GM19328 (cell line): ENCODE results near the gene ABCC10.
"Not testable (repeated sequence)": the region's sequence is repeated elsewhere in the genome, so short reads cannot be mapped to it uniquely, and the experiment has no call there.

ENCODE experiments used
- ATAC-seq: cut with Tn5 transposase; IDR thresholded peaks from one replicate; pipeline ENCODE4 v1.9.1; 2021; ENCODE audit warnings: mild to moderate bottlenecking, moderate library complexity; ENCODE audit not compliant: unreplicated experiment

Gene ABCC10

GRCh38 chr6:43407296-43407695, 20.0 kb upstream of the ABCC10 start:
- no peak for ATAC-seq

GRCh38 chr6:43408259-43408658, 19.1 kb upstream of the ABCC10 start:
- no peak for ATAC-seq

- ATAC-seq = not testable (repeated sequence)
Observed at GRCh38 chr6:43410776-43411175, 16.6 kb upstream of the ABCC10 start.

- ATAC-seq = no peak
Observed at GRCh38 chr6:43412541-43412940, 14.8 kb upstream of the ABCC10 start.

- ATAC-seq = no peak
Observed at GRCh38 chr6:43413002-43413401, 14.3 kb upstream of the ABCC10 start.

- ATAC-seq = not testable (repeated sequence)
Observed at GRCh38 chr6:43415275-43415674, 12.1 kb upstream of the ABCC10 start.

GRCh38 chr6:43416935-43417334, 10.4 kb upstream of the ABCC10 start:
- ATAC-seq = no peak

GRCh38 chr6:43420012-43420709, 7.2 kb upstream of the ABCC10 start:
- no peak for ATAC-seq

- no peak for ATAC-seq
Observed at GRCh38 chr6:43421831-43422230, 5.5 kb upstream of the ABCC10 start.

- not testable (repeated sequence) for ATAC-seq
Observed at GRCh38 chr6:43425083-43425482, 2.3 kb upstream of the ABCC10 start.

GRCh38 chr6:43426928-43427405, 374 bp upstream of the ABCC10 start:
- ATAC-seq = peak; percentile 4

- ATAC-seq = no peak
Observed at GRCh38 chr6:43428112-43428570, 800 bp downstream of the ABCC10 start.

GRCh38 chr6:43428874-43429273, 1.5 kb downstream of the ABCC10 start:
- ATAC-seq = no peak

- no peak for ATAC-seq
Observed at GRCh38 chr6:43432009-43432945, 4.9 kb downstream of the ABCC10 start.

GRCh38 chr6:43433148-43433547, 5.8 kb downstream of the ABCC10 start:
- no peak for ATAC-seq

- ATAC-seq = no peak
Observed at GRCh38 chr6:43434001-43434840, 6.9 kb downstream of the ABCC10 start.

GRCh38 chr6:43434943-43435342, 7.6 kb downstream of the ABCC10 start:
- ATAC-seq = no peak

- no peak for ATAC-seq
Observed at GRCh38 chr6:43435682-43436437, 8.5 kb downstream of the ABCC10 start.

GRCh38 chr6:43436577-43437282, 9.4 kb downstream of the ABCC10 start:
- no peak for ATAC-seq

- ATAC-seq = no peak
Observed at GRCh38 chr6:43437700-43438099, 10.4 kb downstream of the ABCC10 start.
